A549 (cell line): ENCODE data around the gene MSGN1. TPM values are rescaled to one million over a fixed set of nuclear protein-coding genes. Genes with fewer than 3 reads are reported as not detected.
A peak's percentile ranks its signal among the peaks of the same experiment; 100 is the strongest.

Source experiments
- ATAC-seq, 2 experiments: fragments of 200-7000 bp in 1 of 2; fragments of >200 bp in 1 of 2; cut with Nextera tagmentation in 1 of 2; cut with Tn5 transposase in 1 of 2; 3 replicates each; pipeline versions ENCODE4 v1.8.0 to v1.9.1; 2018 to 2020; ENCODE audit warnings: mild to moderate bottlenecking in 1 of 2, moderate library complexity in 1 of 2
- CTCF ChIA-PET: fragments of 300-600 bp; sonication (Branson Sonifier 250); formaldehyde crosslinking; extraction: SDS; loops from one replicate; lab custom pipeline; 2021; ENCODE audit warnings: antibody characterized with exemption, inconsistent platforms; lab: Yijun Ruan, JAX
- POLR2A ChIA-PET: fragments of 350-600 bp; formaldehyde crosslinking; extraction: SDS; loops from one replicate; lab custom pipeline; 2021; ENCODE audit warnings: antibody characterized with exemption, inconsistent platforms; lab: Yijun Ruan, JAX
- DNase-seq, 2 experiments: peaks; one replicate each; pipeline versions ENCODE4 v3.0.0 to v3.0.0-alpha.2; 2011 to 2016; ENCODE audit warnings: low read depth in 1 of 2, low spot score in 1 of 2
- FAIRE-seq: peaks from 2 replicates; lab custom pipeline; 2011; peaks lifted over from hg19 to GRCh38; lab: Jason Lieb, UNC
- H3K27ac ChIP-seq, 2 experiments: fragments of >200 bp; sonication (Bioruptor Twin); formaldehyde crosslinking; 3 replicates each; pipeline ENCODE4 v1.5.1; 2016 to 2017
- H3K4me1 ChIP-seq: fragments of >200 bp; sonication (Bioruptor Twin); formaldehyde crosslinking; 3 replicates; pipeline ENCODE4 v1.6.1; 2016
- H3K4me2 ChIP-seq: fragments of >200 bp; sonication (Bioruptor Twin); formaldehyde crosslinking; 3 replicates; pipeline ENCODE4 v1.6.1; 2016
- H3K4me3 ChIP-seq: fragments of >200 bp; sonication (Bioruptor Twin); formaldehyde crosslinking; 3 replicates; pipeline ENCODE4 v1.5.1; 2016
- H3K9me3 ChIP-seq: fragments of >200 bp; sonication (Bioruptor Twin); formaldehyde crosslinking; 3 replicates; pipeline ENCODE4 v1.6.1; 2016
- CEBPB ChIP-seq, 2 experiments: fragments of >200 bp in 1 of 2; sonication (Bioruptor Twin) in 1 of 2; formaldehyde crosslinking in 1 of 2; IDR thresholded peaks; 2 replicates each; pipeline ENCODE4 v1.6.1; 2012 to 2016
- CHD2 ChIP-seq: fragments of 150-350 bp; IDR thresholded peaks from 2 replicates; pipeline ENCODE4 v1.6.1; 2014; ENCODE audit warnings: low read length; ENCODE audit not compliant: partially characterized antibody
- CHD4 ChIP-seq: fragments of 200-600 bp; sonication (generic); IDR thresholded peaks from 2 replicates; pipeline ENCODE4 v1.6.1; 2016; ENCODE audit warnings: antibody characterized with exemption, mild to moderate bottlenecking, borderline replicate concordance
- E2F6 ChIP-seq: IDR thresholded peaks from 2 replicates; pipeline ENCODE4 v1.6.1; 2012; ENCODE audit warnings: low read depth, borderline replicate concordance
- EP300 ChIP-seq, 2 experiments: fragments of >200 bp; sonication (Bioruptor Twin); formaldehyde crosslinking; IDR thresholded peaks; 2 replicates in 1 of 2; 3 replicates in 1 of 2; pipeline ENCODE4 v1.6.1; 2016 to 2017
- ESRRA ChIP-seq: fragments of 150-350 bp; IDR thresholded peaks from 2 replicates; pipeline ENCODE4 v1.6.1; 2014; ENCODE audit warnings: mild to moderate bottlenecking, low read length, borderline replicate concordance
- FOSL2 ChIP-seq, 2 experiments: fragments of 450-650 bp in 1 of 2; fragments of >200 bp in 1 of 2; sonication (Bioruptor Twin) in 1 of 2; formaldehyde crosslinking; IDR thresholded peaks; 2 replicates each; pipeline versions ENCODE4 v1.5.0 to v1.6.1; 2016 to 2020; ENCODE audit warnings: mild to moderate bottlenecking in 1 of 2, moderate library complexity in 1 of 2
- HDAC2 ChIP-seq: fragments of 200-600 bp; sonication (generic); IDR thresholded peaks from 2 replicates; pipeline ENCODE4 v1.6.1; 2016
- HEYL ChIP-seq: fragments of 250-450 bp; sonication (Bioruptor Pico); IDR thresholded peaks from 2 replicates; pipeline ENCODE4 v1.8.0; 2021; ENCODE audit warnings: mild to moderate bottlenecking, moderate library complexity
- HMGXB4 ChIP-seq: fragments of 250-450 bp; sonication (Bioruptor Pico); IDR thresholded peaks from 2 replicates; pipeline ENCODE4 v1.5.0; 2021; ENCODE audit warnings: mild to moderate bottlenecking, moderate library complexity, borderline replicate concordance
- JUNB ChIP-seq: fragments of >200 bp; sonication (Bioruptor Twin); formaldehyde crosslinking; IDR thresholded peaks from 2 replicates; pipeline ENCODE4 v1.6.1; 2016
- MAFK ChIP-seq: fragments of 450-650 bp; IDR thresholded peaks from 2 replicates; pipeline ENCODE4 v1.6.1; 2014; ENCODE audit not compliant: partially characterized antibody
- NR3C1 ChIP-seq: fragments of >200 bp; sonication (Bioruptor Twin); formaldehyde crosslinking; IDR thresholded peaks from 3 replicates; pipeline ENCODE4 v1.6.1; 2017
- RAD21 ChIP-seq, 2 experiments: fragments of >200 bp in 1 of 2; sonication (Bioruptor Twin) in 1 of 2; formaldehyde crosslinking in 1 of 2; IDR thresholded peaks in 1 of 2; conservative IDR thresholded peaks in 1 of 2; 2 replicates in 1 of 2; 3 replicates in 1 of 2; pipeline ENCODE4 v1.6.1; 2012 to 2018; ENCODE audit warnings: inconsistent platforms in 1 of 2
- RCOR1 ChIP-seq: fragments of 150-350 bp; IDR thresholded peaks from 2 replicates; pipeline ENCODE4 v1.6.1; 2014; ENCODE audit warnings: antibody characterized with exemption, low read length, low read depth
- SREBF2 ChIP-seq: fragments of 450-650 bp; IDR thresholded peaks from 2 replicates; pipeline ENCODE4 v1.6.1; 2014; ENCODE audit warnings: mild to moderate bottlenecking, moderate library complexity
- TFCP2L1 ChIP-seq: fragments of 250-450 bp; sonication (Bioruptor Pico); IDR thresholded peaks from 2 replicates; pipeline ENCODE4 v1.5.0; 2021; ENCODE audit warnings: mild to moderate bottlenecking
- TP53 ChIP-seq: fragments of 250-450 bp; sonication (Bioruptor Pico); IDR thresholded peaks from 2 replicates; pipeline ENCODE4 v1.5.0; 2021; ENCODE audit warnings: mild to moderate bottlenecking, moderate library complexity
- ZNF302 ChIP-seq: fragments of 250-450 bp; sonication (Bioruptor Pico); IDR thresholded peaks from 2 replicates; pipeline ENCODE4 v1.9.0; 2021; ENCODE audit warnings: inconsistent platforms, mild to moderate bottlenecking, moderate library complexity
- WGBS: methylation state at CpG from one replicate; pipeline ENCODE4 v1.1.6; 2017; ENCODE audit errors: missing lambda C conversion rate; 5-methylcytosine and 5-hydroxymethylcytosine counted together
- polyA plus RNA-seq, 4 experiments: library from polyadenylated mRNA; depleted of rRNA in 3 of 4; stranded (reverse); fragments of >200 nt; fragmentation: RNase III in 1 of 4; extraction: RNeasy Plus Mini Kit Qiagen cat#74134 plus additional on column Dnase treatment in 1 of 4; gene quantifications; 2 replicates in 3 of 4; 3 replicates in 1 of 4; pipeline ENCODE4 v1.2.3, GENCODE V29; 2011 to 2017

MSGN1 gene
- polyA plus RNA-seq, 2 of the 4 experiments (the other 2 are of a cell fraction): not detected

GRCh38 chr2:17780546-17780945 is 35.7 kb upstream of the MSGN1 start:
- CTCF ChIA-PET: interaction anchor here (0.6 to 1.4 kb wide), 4 partner anchors 9 to 61 kb away, joined by 3 to 5 read pairs (median 4); no protein-coding TSS in a partner anchor

DNA sequence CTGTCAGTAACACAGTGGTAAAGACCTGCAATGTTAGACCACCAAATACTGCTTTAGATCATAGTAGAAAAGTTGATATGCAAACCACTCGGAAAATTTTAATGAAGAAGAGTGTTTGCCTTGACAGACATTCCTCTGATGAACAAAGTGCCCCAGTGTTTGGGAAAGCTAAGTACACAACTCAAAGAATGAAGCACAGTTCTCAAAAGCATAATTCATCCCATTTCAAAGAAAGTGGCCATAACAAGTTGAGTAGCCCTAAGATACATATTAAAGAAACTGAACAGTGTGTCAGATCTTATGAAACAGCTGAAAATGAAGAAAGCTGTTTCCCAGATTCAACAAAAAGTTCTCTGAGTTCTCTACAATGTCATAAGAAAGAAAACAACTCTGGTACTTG is 34.8 kb upstream of the MSGN1 start:
- DNase-seq (no peak), FAIRE-seq (no peak), ATAC-seq (no peak)
- ChIA-PET CTCF (interaction anchor here (1.1 to 1.4 kb wide), 2 partner anchors 10 to 62 kb away, joined by 3 to 5 read pairs; no protein-coding TSS in a partner anchor), POLR2A (no interaction called here)
- WGBS: 93% methylated on average over 1 of the region's 1 CpG
- no peak overlapping the region for H3K4me3 ChIP-seq
- H3K4me1 ChIP-seq: no peaks in the 10 kb centered on the region
- no peak overlapping the region for H3K4me2 ChIP-seq
- no peaks in the 10 kb centered on the region for H3K9me3 ChIP-seq
- no peak overlapping the region for H3K27ac ChIP-seq
- TF ChIP-seq HDAC2 (no peak), RAD21 (conservative IDR thresholded peaks at IDR 0.05 in 1 of 2, IDR thresholded peaks at IDR 0.05 in 1 of 2) (no peak), NR3C1 (no peak), HEYL (CRISPR knock-in tag) (no peak), CHD2 (no peak), MAFK (no peak), SREBF2 (no peak), EP300 (IDR thresholded peaks at IDR 0.05) (no peak), TFCP2L1 (CRISPR knock-in tag) (no peak), FOSL2 (IDR thresholded peaks at IDR 0.05) (no peak), FOSL2 (CRISPR knock-in tag; IDR thresholded peaks at IDR 0.05) (no peak)

More at GRCh38 chr2:17780546-17780945, 35.7 kb upstream of the MSGN1 start:
- H3K27ac ChIP-seq: no peak overlapping the region
- no peak overlapping the region for H3K4me3 ChIP-seq
- TF ChIP-seq ZNF302: no peak
- TF ChIP-seq RCOR1: no peak
- TF ChIP-seq JUNB: no peak
- TF ChIP-seq HMGXB4 (CRISPR knock-in tag): no peak
- TF ChIP-seq CEBPB (IDR thresholded peaks at IDR 0.05): no peak
- no peak for TF ChIP-seq TP53 (CRISPR knock-in tag)
- no peak overlapping the region for H3K4me2 ChIP-seq
- WGBS: 91% methylated on average over 1 of the region's 1 CpG
- peak; percentile 23 for FAIRE-seq
- H3K9me3 ChIP-seq: no peaks in the 10 kb centered on the region
- no peaks in the 10 kb centered on the region for H3K4me1 ChIP-seq
- no peak for ATAC-seq
- DNase-seq: no peak
- POLR2A ChIA-PET: no interaction called here

DNA sequence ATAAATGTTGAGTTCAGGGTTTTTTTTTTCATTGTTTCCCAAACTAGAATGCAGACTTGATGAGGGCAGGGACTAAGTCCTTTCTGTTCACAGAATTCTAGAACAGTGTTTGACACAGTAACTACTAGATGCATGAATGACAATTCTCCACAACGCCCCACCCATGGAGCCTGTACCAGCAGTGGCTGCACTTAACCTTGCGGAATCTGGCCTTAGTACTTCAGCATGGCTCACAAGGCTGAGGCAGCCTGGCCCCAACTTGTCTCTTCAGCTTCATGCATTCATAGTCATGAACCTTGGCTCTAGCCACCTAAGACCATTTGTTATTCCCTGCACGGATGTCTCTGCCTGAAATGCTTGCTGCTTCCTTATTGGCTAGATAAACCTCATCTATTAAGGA is 29.5 kb upstream of the MSGN1 start:
- H3K9me3 ChIP-seq: no peaks in the 10 kb centered on the region
- FAIRE-seq (no peak), DNase-seq (no peak), ATAC-seq (peak in 1 of 2 experiments; percentile 34; a peak in 3 of 6 replicates)
- H3K4me3 ChIP-seq: no peak overlapping the region
- no peak overlapping the region for H3K27ac ChIP-seq
- POLR2A ChIA-PET: no interaction called here
- CTCF ChIA-PET: no interaction called here
- no peak overlapping the region for H3K4me2 ChIP-seq
- whole genome bisulfite sequencing: 80% methylated on average over 3 of the region's 3 CpGs
- no peaks in the 10 kb centered on the region for H3K4me1 ChIP-seq
- TF ChIP-seq RAD21 (conservative IDR thresholded peaks at IDR 0.05 in 1 of 2, IDR thresholded peaks at IDR 0.05 in 1 of 2) (no peak), CHD4 (no peak), E2F6 (no peak), ESRRA (no peak), HMGXB4 (CRISPR knock-in tag) (no peak)
